ENCODE data around the gene ACVR1B.

ACVR1B gene

DNA sequence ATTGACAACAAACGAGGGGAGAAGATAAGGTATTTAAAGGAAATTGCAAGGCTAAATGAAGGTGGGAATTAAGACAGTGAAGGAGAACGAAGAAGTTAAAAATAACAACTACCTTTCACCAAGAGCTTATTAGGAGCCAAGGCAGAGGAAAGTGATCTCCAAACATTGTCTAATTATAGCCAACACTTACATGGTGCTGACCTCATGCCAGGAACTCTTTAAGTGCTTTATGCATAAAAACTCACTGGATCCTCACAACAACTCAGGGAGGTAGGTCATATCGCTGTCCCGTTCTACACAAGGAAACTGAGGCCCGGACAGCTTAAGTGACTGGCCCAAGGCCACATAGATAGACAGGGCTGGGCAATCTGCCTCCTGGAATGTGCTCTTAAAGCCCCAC, 74.8 kb downstream of the ACVR1B start:
- DNase-seq, result no peak

- no peak for DNase-seq
Observed at GRCh38 chr12:52027085-52027843, 75.8 kb downstream of the ACVR1B start.

GRCh38 chr12:52029685-52030084, 78.2 kb downstream of the ACVR1B start:
- no peak for DNase-seq

DNA sequence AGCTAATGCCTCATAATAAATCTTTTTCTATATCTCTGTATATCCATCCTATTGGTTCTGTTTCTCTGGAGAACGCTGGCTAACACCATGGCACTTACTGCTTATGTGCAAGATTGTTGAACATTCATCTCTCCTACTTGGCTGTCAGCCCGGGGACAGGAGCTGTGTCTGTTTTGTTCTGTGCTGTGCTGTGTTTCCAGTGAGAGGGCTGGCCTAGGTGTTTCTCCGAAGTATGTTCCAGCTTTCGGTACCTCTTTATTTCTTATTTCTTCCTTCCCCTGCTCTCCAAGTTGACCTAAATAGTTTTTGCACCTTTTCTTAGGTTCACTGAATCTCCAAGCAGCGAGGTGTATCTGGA, 80.9 kb downstream of the ACVR1B start:
- DNase-seq, result no peak

DNA sequence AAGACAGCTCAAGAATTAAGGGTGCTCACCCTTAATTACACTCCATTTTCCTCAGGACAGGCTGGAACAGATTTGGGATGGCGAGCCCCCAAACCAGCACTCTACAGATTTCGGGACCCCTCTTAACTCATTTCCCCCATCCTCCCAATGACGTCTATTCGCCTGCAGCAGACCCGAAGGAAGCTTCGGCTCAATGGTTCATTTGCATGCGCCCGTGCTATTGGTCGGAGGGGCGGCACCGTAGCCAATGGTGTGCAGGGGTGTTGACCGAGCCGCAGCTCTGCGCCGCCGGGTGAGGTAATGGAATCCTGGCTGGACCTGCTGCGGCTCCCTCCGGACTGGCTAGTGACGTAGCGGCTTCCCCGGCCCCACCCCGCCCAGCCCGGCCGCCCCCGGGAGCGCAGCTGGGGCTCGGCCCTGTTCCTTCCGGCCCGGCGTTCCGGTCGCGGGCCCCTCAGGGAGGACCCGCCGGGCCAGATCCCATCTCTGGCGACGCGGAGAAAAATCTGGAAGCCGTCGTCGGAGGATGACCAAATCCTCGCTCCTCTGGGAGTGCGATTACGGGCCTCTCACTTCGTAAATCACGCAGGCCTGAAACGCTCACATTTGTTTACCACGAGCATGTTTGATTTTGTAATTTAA, 81.4 kb downstream of the ACVR1B start:
- DNase-seq, result peak; percentile 99

DNA sequence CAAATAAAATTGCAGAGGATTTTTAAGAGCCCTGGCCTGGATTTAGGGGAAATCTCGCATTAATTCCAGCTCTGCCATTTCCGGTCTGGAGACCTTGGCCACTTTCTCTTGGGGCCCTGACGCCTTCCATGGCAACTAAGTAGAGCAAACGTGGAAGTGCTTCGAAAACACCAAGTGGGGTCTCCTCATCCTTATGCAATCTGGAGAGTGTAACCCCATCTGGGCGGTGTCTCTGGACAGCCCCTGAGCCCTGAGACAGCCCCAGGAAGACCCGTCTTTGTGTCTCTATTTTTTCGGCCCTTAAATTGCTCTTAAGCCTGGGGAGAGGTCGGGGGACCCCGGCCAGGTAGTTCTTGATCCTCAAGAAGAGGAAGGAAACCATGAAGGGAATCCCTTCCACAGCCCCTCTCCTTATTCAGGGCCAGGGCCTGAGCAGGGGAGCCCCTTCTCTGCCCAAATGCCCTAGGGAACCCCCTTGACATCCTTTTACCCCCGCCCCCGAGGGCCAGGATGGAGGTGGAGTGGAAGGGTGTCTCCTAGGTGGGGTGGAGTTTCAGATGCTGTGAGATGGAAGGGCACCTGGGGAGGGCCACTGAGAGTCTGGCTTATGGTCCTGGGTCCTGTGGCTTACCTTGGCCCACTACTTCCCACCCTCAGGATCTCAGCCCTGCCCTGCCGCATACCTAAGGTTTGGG, 82.1 kb downstream of the ACVR1B start:
- DNase-seq, result no peak

- no peak for DNase-seq
Observed at GRCh38 chr12:52035190-52035589, 83.7 kb downstream of the ACVR1B start.

- no peak for DNase-seq
Observed at GRCh38 chr12:52035926-52036325, 84.4 kb downstream of the ACVR1B start.

DNA sequence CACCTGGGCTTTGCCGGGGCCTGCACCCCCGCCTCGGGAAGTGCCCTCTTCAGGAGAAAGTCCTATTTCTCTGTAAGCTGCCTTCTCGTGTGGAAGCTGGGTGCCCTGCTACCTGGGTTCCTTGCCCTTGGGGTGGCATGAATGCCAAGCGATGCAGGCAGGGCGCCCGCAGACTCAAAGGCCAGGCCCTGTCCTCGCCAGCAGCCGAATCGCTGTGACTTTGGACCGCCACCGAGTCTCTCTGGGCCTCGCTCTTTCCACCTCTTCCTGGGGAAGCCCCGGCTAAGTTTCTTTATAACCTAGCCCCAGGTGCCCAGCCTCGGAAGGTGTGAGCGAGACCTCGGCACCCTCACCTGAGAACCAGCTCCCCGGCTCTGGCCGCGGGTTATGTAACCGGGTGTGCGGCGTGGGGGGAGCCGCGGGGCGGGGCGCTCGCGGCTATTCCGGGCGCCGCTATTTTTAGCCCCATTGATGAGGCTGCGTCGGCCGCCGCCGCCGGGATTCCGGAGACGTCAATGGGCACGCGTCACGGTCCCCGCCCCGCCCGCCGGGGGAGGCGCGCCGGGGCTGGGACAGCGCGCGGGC, 85.2 kb downstream of the ACVR1B start:
- DNase-seq, result peak; percentile 87

DNA sequence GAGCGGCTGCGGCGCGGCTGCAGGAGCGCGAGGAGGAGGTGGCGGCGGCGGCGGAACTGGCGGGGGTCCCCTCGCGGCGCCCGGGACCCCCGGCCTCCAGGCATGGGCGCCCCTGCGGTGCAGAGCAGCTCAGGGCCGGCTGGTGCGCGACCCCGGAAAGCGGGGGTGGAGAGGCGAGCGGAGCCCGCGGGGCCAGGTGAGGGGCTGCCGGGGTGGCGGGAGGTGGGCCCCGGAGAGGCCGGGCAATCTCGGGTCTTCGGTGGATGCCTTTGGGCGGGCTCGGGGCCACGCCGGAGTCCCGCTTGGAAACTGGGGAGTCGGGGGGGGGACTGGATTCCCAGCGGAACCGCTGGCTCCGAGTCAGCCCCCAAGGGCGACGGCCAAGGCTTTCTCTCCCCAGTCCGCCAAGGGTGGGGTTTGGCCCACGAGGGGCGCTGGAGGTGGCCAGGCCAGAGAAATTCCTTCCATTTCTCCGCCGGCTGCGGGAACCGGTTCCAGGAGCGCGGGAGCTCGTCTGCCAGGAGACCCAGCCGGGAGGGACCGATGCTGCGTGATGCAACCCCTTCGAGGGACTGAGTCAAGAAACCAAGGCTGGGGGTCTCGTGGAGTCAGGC, 85.9 kb downstream of the ACVR1B start:
- DNase-seq, result peak; percentile 78

GRCh38 chr12:52038447-52038846, 86.9 kb downstream of the ACVR1B start:
- DNase-seq, result no peak

- DNase-seq, result no peak
Observed at GRCh38 chr12:52041035-52041434, 89.5 kb downstream of the ACVR1B start.

- no peak for DNase-seq
Observed at GRCh38 chr12:52041695-52042123, 90.2 kb downstream of the ACVR1B start.

DNA sequence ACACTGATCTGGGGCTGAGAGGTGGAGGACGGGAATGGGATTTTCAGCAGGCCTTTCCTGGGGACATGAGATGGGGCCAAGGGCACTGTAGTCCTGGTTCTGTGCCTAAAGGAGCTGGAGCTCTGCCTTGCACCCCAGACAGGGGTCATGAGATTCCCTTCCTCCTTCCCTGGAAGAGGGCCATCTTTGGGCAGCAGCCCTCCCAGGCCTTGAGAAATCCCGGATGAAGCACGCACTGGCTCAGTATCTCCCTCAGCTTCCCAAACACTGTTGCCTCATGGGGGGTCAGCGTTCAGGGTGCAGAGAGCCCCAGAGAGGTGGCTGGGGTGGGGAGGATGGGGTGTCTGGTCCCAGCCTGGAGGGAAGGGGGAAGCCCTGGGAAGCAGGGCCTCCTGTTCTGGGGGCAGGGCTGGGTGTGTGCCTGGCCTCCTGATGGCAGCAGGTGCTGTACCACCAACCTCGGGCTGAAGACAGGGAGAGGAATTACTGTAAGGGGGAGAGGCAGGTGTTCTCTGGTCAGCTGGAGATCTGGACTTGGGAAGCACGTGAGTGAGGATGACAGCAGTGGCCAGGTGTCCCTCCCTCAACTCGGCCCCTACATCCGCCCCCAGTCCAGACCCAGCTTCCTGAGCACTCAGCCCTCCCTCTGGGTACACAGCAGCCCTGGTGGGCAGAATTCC, 91.3 kb downstream of the ACVR1B start:
- DNase-seq, result no peak

- no peak for DNase-seq
Observed at GRCh38 chr12:52043386-52044212, 92.1 kb downstream of the ACVR1B start.

- DNase-seq, result no peak
Observed at GRCh38 chr12:52044292-52044983, 92.9 kb downstream of the ACVR1B start.

- no peak for DNase-seq
Observed at GRCh38 chr12:52045794-52046199, 94.3 kb downstream of the ACVR1B start.
